Measurements from ENCODE around the gene DUSP22.
A peak's percentile ranks its signal among the peaks of the same experiment; 100 is the strongest.
"Not testable (repeated sequence)": the region's sequence is repeated elsewhere in the genome, so short reads cannot be mapped to it uniquely, and the experiment has no call there.

DUSP22 gene

DNA sequence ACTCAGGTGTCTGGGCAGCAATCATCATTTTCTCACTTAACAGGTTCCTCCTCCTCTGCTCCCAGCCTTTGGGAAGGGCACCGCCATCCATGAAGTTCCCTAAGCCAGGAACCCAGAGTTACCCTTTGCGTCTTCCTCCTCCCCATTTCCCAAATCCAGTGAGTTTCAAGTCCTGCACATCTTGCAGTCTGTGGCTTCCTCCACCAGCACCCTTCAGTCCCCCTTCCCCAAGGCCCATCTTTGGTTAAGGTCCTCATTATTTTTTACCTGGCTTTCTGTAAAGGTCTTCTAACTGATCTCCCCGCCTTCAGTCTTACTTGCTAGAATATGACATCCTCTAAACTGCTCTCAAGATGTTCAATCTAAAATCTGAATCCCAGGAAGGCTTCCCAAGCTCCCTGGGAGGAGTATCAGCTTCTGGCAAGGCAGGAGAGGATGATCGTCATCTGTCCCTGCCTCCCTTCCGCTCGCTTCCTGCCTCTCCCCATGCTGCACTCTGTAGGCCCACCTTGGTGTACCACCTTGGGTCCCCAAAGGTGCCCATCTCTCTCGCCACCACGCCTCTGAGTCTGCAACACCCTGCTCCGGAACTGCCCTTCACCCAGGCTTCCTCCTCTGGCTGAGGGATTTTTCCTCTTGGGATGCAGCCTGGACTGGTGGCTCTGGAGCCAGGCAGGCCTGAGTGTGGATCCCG, 11.4 kb upstream of the DUSP22 start:
- no peak for DNase-seq (ENCODE audit: low spot score)

DNA sequence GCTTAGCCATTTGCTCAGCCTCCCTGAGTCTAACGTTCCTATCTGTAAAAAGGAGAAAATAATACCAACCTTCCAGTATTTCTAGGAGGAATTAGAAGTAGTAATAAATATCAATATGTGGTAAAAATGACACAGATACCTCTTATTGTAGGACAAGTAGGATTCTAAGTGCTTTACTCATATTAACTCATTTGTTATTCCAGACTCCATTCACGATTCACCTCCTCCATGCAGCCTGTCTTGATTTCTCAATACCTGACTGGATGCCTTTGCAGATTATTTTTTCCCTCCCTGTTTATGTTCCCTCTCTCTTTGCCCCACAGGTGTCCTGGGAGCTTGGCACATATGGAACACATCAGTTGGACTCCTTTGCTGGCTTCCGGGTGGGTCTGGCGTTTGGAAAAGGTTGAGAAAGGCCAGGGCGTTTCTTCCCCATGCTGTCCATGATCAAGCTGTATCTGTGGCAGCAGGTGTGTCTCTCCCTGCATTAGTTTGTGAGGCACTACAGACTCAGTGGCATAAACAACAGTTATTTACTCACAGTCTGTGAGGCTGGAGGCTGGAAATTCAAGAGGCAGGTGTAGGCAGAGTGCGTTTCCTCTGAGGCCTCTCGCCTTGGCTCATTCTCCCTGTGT, 10.7 kb upstream of the DUSP22 start:
- DNase-seq (ENCODE audit: low spot score): no peak

DNA sequence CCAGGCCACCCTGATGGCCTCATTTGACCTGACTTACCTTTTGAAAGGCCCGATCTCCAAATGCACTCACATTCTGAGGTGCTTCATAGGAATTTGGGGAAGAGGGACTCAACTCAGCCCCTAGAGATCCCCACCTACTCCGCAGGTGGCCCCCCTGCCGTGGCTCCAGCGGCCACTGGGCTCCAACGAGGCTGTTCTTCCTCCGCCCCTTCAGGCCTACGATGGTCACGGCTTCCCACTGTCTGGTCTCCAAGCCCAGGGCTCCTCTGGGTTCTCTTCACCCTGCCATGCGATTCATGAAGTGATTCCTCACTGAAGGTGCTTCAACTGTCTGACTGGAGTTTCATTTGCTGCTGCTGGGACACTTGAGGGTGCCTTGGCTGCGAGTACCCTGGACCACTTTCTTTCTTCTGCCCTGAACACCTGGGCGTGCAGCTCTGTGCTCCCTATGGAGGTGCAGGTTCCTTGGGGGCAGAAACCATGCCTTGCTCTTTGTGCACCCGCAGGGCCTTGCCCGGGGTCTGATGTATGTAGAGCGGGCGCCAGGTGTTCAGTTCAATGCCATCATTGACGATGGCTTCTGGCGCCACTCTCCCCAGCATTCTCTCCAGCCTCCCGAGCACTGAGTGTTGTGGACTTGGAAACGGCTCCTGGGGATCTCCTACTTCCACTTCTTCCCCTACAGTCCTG, 10.0 kb upstream of the DUSP22 start:
- no peak for DNase-seq (ENCODE audit: low spot score)

DNA sequence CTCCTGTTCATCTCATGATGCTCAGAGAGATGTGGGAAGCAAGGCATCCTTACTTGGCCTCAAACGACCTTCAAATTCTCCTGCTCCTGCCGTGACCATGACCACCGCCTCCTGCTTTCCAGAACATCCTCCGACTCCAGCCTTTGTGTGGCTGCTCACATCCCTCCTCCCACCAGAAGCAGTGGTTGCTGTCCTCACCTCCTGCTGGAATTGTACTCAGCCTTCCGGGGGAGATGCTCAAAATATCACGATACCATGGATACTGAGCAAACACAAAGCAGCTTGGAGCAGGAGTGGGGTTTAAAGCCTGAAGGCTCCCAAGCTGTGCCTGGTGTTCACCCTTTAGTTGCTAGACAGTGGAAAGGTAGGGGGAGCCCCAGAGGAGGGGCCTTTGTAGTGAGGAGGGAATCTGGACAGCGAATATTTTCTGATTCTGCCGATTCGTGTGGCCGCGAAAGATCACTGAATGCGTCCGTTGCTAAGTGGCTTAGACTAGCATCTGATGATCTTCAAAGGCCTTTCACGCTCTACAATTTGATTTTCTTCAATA, 9.3 kb upstream of the DUSP22 start:
- DNase-seq (ENCODE audit: low spot score): peak; percentile 65

DNA sequence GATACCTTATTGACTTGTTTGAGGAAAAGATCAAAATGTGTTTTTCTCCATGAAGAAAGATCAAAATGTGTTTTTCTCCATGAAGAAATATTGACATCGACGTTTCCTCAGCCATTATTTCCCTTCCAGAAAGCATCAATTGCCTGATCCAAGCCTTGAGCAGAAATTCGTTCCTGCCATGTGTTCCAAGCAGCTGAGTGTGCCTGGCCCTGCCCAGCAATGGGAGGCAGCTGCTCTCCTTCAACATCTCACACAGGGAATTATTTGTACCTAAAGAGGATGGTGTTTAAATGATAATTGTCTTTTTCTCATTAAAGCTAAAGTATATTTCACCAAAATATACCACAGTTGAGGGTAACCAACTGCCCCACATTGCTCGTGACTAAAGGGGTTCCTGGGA, 7.8 kb upstream of the DUSP22 start:
- no peak for DNase-seq (ENCODE audit: low spot score)

DNA sequence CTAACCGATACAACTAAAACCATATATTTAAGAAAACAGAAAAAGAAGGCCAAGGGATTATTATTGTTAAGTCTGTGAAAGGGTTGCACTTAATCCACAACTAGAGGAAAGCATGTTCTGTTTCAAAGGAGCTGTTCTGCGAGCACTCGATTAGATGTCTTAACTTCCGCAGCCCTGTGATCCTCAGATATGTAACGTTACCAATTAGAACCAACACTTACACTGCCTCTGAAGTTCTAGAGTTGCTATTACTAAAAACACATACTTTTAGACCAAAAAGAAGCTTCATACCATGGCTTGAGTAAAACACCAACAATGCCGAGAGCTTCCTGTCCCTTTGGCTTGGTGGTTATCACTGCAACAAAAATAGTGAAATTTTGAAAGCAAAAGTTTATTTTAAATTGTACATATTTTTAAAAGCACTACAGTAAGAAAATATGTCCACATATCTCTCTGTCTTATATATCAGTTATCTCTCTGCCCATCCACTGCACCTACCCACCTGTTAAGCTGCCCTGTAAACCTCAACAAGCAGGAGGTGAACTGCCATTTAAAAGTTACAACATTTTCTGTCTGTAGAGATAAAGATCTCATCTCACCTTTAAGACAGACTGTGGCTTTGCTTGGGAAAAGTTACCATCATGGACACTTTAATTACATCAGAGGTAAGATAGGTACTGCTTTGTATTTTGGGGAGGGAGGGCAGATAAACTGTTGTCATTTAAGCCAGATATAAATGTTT, 7.1 kb upstream of the DUSP22 start:
- DNase-seq (ENCODE audit: low spot score): no peak

DNA sequence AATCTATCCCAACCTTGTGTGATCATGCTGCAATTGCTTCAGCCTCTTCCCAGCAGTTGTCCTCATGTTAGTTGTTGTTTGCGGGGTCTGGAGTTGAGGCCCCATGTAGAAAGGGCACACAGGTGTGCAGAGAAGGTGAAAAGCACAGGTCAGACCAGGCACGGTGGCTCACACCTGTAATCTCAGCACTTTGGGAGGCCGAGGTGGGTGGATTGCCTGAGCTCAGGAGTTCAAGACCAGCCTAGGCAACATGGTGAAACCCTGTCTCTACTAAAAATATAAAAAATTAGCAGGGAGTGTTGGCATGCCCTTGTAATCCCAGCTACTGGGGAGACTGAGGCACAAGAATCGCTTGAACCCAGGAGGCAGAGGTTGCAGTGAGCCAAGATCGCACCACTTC, 6.4 kb upstream of the DUSP22 start:
- not testable (repeated sequence) for DNase-seq (ENCODE audit: low spot score)

DNA sequence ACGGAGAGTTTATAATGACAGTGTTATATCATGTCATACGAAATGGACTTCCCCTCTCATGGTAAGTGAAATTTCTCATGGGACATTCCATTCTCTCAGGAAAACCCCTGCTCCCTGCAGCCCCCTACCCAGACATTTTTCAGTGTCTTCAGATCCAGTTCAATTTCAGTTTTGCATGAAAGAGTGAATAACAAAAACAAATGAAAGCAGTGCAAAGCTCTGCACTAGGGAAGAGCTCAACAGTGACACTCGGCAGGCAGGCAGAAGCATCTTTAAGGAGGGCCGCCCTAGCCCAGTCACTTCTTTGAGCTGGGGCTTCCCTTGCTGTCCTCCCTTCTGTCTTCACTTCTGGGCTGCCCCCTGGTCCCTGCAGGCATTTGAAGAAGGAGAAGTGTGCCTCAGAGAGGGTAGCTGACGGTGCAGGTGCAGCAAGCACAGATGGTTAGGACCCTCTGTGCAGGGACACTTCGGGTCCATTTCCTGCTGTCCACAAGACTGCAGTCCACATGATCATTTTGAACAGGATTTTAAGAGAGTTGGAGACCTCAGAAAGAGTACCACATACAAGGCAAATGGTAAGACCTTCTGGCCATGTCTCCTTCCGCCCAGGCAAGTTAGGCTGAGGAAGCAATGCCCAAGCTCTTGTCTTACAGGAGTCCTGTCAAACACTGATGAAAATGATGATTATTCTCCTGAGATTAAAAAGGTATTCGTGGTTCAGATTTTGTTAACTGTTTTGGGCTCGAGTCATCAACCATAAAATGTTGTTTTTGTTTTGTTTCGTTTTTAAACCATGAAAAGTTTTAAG, 5.4 kb upstream of the DUSP22 start:
- DNase-seq (ENCODE audit: low spot score): no peak

DNA sequence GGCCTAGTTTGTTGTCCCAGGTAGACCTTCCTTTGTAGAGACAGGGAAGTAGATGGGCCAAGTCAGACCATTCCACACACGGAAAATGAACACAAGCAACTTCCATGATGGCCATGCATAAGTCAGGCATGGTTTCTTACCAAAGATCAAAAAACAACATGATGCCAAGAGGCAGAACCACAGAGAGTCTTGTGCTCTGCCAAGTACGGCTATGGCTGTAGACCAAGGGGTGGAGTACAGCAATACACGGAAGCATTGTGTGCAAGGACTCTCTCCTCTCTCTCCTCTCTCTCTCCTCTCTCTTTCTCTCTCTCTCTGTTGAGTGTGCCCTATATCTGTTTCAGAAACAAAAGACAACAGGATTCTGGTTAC, 4.8 kb upstream of the DUSP22 start:
- no peak for DNase-seq (ENCODE audit: low spot score)

DNA sequence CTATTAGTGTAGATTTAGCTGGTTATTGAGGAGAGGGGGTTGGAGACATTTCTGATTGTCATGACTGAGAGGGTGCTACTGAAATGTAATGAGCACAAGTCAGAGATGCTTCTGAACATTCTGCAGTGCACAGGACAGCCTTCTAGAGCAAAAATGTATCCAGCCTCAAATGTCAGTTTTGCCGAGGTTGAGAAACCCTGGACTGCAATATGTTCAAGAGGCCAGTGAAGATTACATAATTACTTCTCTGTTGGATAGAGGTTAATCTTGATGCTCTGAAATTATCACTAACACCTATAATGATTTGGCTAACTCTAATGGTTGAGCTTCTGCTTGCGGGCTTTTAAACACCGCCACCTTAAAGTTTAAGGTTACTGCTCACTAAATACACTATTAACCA, 3.4 kb upstream of the DUSP22 start:
- DNase-seq (ENCODE audit: low spot score): no peak

DNA sequence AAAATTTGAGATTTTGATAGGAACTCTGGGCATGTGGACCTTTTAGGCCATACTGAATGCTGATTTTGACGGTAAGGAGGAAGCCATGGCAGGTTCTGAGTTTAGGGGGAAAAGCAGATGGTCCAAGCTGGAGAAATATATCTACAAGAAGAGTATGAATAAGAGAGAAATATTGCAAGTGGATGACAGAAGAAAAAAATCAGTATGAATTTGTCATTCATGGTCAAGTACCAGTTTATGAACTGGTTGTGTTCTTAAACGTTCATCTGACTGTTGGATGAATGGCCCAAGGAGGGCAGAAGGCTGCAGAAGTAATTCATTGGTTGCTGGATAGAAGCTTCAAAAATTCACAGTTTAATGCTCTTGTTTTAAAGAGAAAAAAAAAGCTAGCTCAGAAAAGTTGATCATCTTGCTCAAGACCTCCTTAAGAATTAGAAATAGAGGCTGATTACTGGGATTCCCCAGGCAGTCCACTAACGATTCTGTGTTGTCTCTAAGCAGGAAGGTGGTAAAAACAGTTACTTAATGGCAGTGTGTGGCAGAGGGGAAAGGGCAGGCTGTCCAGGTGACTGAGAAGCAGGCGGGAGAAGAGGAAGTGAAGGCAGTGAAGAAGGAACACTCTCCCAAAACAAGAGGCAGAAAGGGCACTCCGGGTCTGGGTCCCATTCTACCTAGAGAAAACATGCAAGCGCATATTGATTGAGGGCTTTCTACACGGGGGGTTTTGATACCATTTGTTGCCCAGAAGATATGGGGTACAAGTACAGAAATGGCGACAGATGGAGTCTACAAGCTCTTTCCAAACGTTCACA, 2.0 kb upstream of the DUSP22 start:
- DNase-seq (ENCODE audit: low spot score): peak; percentile 42

DNA sequence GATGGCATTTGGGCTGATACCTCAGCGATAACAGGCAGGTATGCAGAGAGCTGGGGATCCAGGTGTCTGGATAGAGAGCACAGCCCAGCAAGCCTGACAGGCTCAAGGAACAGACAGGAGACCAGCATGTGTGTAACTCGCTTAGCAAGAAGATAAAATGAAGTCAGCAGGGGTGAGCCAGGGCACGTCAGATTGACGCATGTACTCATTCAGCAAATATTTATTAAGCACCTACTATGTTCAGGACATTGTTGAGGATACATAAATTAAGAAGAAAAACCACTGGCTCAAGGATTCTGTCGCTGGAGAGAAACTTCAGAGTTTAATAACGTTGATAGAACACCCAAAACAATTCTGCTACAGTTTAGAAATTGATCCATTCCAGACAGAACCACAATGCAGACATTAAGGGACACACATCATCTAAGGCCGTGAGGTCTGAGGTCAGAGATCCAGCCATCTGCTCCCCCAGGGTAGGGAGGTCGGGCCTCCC, 1.0 kb upstream of the DUSP22 start:
- peak; percentile 20 for DNase-seq (ENCODE audit: low spot score)

DNA sequence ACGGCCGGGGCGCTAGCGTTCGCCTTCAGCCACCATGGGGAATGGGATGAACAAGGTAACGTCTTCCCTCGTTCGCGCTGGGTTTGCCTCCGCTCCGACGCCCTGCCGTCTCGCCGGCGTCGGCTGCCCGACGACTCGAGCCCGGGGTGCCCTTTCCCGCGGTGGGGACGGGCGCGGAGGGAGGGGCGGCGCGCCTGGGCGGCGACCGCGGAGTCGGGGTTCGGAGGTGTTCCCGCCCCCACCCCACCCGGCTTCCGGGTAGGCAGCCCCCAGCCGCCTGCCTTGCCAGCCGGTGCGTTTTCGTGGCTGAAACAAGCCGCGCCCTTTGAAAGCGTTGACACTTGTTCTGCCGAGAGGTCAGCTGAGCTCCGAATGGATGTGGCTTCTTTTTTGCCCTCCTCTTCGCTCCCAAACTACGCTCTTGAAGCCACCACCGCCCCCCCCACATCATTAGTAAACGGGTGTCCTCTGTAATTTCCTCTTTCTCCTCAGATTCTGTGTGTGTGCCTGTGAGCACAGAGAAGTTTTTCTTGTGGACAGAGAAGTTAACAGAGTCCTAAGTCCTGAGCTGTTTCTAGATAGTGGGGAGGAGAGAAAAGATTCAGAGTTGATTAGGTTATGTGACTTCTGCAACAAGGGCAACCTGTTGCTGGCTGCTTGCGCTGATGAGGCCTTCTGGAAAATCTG, 362 bp downstream of the DUSP22 start:
- peak; percentile 74 for DNase-seq (ENCODE audit: low spot score)

DNA sequence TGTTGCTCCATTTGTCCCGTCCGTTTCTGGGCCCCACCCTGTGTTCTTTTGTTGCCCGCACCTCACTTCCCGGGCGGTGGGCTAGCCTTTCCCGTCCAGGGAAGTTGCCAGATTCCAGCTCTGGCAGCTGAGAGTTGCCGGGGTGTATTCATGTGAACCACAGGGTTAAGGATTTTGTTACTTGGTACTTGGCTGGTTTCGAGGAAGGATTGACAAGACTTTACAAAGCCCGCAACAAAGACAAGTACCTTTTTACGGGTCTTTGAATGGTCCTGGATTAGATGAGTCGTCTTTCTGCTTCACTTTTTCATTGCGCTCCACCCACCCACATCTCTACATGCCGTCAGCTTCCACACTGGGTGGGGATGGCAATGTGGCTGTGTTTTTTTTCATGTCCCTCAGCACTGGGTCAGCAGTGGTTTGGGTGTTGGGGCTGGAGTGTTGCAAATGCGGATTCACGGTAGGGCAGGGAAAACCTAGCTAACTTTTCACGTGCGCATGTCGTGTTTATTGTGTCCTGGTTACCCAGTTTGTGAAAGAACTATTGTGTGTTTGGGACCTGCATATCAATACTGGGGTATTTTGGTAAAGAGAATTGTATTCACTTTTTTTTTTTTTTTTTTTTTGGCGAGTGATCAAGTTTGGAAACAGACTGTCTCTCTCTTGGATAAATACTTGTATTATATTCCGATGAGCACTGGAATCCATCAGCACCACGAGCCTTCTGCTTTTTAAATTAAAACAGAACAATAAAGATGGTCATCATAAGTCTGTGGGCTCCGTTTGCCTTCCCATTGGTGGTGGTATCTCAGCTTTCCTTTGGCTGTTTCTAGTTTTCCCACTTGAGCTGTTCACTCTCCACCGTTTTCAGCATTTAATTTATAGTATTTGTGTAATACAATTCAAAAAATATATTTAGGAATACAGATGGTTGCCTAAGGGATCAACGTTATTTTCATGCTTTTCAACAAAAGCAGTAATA, 1.2 kb downstream of the DUSP22 start:
- DNase-seq (ENCODE audit: low spot score): peak; percentile 77

DNA sequence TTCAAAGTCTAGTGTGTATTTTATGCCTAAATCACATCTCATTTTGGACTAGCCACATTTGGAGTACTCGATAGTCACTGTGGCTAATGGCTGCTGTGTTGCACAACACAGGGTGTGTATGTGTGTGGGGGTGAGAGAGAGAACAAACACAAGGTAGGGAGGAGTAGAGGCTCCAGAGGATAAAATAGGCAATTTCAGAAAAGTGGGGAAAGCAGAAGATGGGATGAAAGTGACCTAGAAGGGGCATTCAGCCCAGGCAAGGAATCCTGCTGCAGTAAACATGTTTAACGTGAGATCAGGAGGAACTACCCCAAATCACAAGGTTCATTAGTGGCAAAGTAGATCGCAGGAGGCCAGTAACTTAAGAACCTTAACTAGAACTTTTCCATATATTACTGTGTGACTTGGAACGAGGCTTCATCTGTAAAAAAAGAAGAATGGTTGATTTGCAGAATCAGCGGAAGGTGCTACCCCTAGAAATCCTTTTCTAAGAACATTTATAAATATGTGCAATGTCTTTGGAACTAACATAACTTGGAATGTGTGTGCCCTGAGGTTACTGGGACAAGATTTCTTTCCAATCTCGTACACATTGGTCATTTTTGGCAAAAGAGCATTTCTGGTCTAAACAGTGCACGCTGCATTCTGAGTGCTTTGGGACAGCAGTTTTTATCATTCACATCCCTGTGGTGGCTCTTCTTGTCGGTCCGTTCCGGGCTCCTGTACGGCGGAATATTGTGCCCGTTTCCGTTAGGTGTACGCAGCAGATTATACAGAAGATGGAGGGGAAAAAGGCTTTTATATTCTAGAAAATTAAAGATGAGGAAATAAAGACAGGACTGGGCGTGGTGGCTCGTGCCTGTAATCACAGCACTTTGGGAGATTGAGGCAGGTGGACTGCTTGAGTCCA, 2.6 kb downstream of the DUSP22 start:
- no peak for DNase-seq (ENCODE audit: low spot score)

DNA sequence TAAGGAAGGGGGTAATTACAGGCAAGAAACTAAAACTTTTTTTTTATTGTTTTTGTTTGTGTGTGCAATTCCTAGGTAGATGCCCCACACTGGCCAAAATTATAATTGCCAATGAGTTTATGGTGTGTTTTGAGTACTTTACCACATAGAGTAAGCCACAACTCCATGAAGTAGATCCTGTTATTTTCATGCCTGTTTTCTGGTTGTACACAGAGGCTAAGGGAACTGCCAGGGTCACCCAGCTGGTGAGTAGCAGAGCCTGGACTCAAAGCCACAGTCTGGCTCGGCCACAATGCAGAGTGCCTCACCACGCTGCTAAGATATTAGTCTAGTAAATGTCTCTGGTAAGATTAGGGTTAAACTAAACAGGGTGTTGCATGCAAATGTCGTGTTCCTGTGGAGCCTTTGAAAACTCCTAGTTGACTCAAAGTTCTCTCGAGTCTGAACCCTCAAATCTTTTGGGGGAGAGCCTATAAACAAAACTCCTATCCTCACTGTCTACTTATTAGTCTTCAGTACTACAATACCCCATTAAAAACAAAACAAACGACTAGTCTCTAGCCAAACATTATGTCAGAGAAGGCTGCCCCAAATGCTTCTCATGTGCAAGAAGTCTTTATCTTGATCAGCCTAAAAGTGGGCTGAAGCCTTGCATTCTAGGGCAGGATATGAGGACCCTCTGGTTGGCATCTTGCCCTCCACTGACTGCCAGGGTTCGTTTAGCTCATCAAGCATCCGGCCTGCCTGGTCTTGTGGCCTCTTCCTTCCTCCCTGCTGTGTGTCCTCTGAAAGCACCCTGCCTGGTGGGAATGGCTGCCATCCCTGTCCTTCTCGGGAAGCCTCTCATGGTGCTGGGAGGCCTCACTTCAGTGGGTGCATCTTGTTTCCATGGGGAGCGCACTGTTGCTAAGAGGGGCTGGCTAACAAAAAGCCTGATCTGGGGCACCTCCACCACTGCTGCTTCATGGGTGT, 4.2 kb downstream of the DUSP22 start:
- DNase-seq (ENCODE audit: low spot score): peak; percentile 82

Data from Ammon's horn (tissue), 1 donor.